Motor neuron (in vitro differentiated cells): Measurements from ENCODE around the gene HTRA2. TPM values are rescaled to one million over a fixed set of nuclear protein-coding genes. Genes with fewer than 3 reads are reported as not detected.
"Not testable (repeated sequence)": the region's sequence is repeated elsewhere in the genome, so short reads cannot be mapped to it uniquely, and the experiment has no call there.

ENCODE experiments used
- ATAC-seq, 8 experiments: fragments of 200-7000 bp; cut with Tn5 transposase; replicated peaks in 6 of 8; 2 replicates each; pipeline ENCODE4 v1.8.0; 2021; ENCODE audit warnings: mild to moderate bottlenecking in 8 of 8, moderate library complexity in 8 of 8
- H3K27ac ChIP-seq, 2 donors: fragments of 250-450 bp; sonication (Bioruptor Pico); 2 replicates each; pipeline ENCODE4 v1.9.0; 2021; ENCODE audit warnings: antibody characterized with exemption in 2 of 2, mild to moderate bottlenecking in 2 of 2, moderate library complexity in 1 of 2
- H3K4me1 ChIP-seq, 2 donors: fragments of 250-450 bp; sonication (Bioruptor Pico); replicated peaks in 1 of 2; 2 replicates each; pipeline ENCODE4 v1.6.1; 2021; ENCODE audit warnings: antibody characterized with exemption in 2 of 2, mild to moderate bottlenecking in 2 of 2, moderate library complexity in 1 of 2
- H3K4me3 ChIP-seq, 5 donors: fragments of 250-450 bp; sonication (Bioruptor Pico); 2 replicates each; pipeline ENCODE4 v1.9.0; 2021; ENCODE audit warnings: antibody characterized with exemption in 5 of 5, mild to moderate bottlenecking in 5 of 5, moderate library complexity in 4 of 5
- WGBS, 10 experiments: fragments of 450-650 bp; shearing (Covaris generic); methylation state at CpG; one replicate each; pipeline ENCODE4 v1.0.0; 2022; 5-methylcytosine and 5-hydroxymethylcytosine counted together
- in situ Hi-C, 9 experiments: fragments of 400-800 bp; cut with MboI; loops; one replicate each; pipeline ENCODE4 v1.15.0; 2021; ENCODE audit warnings: low sequenced_read_pairs in 9 of 9, low pct_unique_long_range_greater_than_20kb in 2 of 9; ENCODE audit not compliant: unreplicated experiment in 9 of 9
- total RNA-seq, 8 experiments: library from RNA; unstranded; fragments of 300-600 nt; gene quantifications; 2 replicates each; pipeline versions ENCODE4 v1.2.3 to v1.2.4, GENCODE V29; 2022

The HTRA2 gene
- 10 to 100 TPM; 30.9 to 49.4 (median 39.3) TPM for total RNA-seq

DNA sequence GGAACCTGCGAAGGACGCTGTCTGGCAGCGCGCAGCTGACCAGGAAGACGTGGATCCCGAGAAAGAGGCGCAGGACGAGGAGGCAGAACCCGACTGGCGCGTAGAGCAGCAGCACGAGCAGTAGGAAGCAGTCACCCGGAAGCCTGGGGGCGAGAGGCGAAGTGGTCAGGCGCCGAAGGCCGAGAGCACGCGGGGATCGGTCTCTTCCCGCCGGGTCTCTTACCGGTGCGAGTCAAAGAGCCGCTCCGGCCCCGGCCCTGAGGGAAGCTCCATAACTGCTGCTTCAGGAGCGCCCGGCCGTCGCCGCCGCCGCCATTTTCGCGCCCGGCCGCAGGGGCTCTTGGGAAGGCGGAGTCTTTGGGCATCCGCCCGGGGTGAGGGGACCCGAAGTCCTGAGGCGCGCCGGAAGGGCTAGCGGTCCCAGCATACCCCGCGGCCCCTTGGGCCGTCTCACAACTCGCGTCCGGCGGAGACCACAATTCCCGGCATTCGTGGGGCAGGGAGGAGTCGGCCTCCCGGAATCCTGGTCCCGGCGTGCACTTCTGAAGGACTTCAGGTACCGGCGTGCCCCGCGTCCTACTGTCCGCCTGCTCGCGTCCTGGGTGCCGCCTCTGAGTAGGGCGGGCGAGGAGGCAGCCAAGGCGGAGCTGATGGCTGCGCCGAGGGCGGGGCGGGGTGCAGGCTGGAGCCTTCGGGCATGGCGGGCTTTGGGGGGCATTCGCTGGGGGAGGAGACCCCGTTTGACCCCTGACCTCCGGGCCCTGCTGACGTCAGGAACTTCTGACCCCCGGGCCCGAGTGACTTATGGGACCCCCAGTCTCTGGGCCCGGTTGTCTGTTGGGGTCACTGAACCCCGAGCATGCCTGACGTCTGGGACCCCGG, at the start of gene HTRA2, which contains the start of gene AUP1:
Gene HTRA2, plus strand, starts transcription at position 577 of the 882 bp plus-strand sequence. Its CDS starts 74 bp downstream, at position 651.
Gene AUP1, minus strand, starts transcription at position 350 of the 882 bp plus-strand sequence. Its CDS starts 77 bp downstream, at position 273.
- Histone ChIP-seq H3K4me3 (peak within 1 kb of the TSS; percentile 69 to 96 (median 91)), H3K27ac (peak within 1 kb of the TSS; percentile 67 to 86), H3K4me1 (peaks cover 13 to 17% of the 10 kb centered on the region in 2 donors)
- in situ Hi-C loops, result no loop called here
- 0 to 2% (median 1%) methylated on average over 5 to 33 of the region's 87 CpGs; no CpG with 5 or more reads in 7 of the 10 experiments for WGBS, 10 experiments
- peak; percentile 86 to 95 (median 94) for ATAC-seq

DNA sequence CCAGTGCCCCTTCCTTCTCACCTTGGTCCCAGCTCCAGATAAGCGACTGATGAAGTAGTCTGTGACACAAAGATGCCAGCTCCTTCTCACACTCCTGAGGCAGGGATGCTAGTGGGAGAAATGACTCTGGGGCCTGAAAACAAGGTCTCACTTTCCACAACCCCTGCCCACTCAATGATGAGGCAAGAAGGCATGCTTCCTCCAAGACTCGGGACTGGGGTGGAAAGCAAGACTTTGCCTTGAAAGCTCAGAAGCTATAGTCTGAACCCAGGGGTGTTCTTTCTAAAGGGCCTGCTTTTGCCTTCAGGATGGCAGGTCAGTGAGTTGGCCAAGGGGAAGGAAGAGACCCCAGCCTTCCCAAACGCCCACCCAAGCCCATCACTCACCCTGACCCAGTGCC, 48.3 kb upstream of the HTRA2 start:
- Histone ChIP-seq H3K4me3 (peak overlapping the region; percentile 79 to 97 (median 90)), H3K27ac (no peak overlapping the region), H3K4me1 (peaks cover 8 to 16% of the 10 kb centered on the region in 2 donors)
- WGBS, 10 experiments, result 20 to 80% (median 49%) methylated on average over 1 of the region's 3 CpGs; no CpG with 5 or more reads in 6 of the 10 experiments
- in situ Hi-C loops, result loop anchor here in 3 of 9 experiments (25.0 kb wide), 1 partner anchor 106 kb away; no protein-coding TSS in a partner anchor
- no peak for ATAC-seq

DNA sequence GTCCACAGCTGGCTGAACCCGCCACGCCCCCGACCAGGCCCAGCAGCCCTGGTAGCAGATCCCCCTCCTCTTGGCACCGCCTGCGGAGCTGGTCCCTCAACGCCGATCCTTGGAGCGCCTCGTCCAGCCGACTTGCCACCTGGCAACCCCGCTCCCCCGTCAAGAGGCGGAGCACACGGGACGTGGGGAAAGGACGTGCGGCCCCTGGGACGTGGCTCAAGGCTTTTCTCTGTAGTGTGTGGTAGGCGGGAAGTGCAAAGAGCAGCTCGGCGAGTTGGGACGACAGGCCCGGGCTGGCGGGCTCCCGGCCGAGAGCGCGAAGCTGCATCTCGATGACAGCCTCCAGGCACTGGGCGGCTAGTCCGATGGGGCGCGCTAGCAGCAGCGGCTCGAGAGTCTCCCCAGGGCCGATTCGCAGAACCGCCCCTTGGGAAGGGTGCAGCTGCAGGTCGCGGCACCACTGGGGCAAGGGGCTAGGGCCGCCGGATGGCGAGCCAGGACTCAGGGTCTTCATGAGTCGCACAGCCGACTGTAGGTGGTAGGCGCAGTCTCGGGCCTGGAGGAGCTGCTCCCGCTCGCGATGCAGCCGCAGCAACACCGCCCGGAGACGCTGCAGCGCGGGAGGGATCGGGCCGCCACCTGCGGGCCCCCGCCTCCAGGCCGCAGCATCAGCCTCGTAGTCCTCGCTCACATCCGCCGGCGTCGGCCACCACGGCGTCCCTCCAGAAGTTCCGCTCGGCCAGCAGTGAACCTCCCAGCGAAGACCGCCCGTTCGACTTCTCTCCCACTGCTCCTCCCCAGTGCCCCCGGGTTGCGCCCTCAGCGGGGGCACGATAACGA, 47.6 kb upstream of the HTRA2 start:
- 0 to 3% (median 2%) methylated on average over 5 to 31 of the region's 80 CpGs; no CpG with 5 or more reads in 5 of the 10 experiments for WGBS, 10 experiments
- ATAC-seq, result peak; percentile 42 to 69 (median 50)
- peaks cover 8 to 16% of the 10 kb centered on the region in 2 donors for H3K4me1 ChIP-seq
- peak overlapping the region; percentile 91 to 93 for H3K27ac ChIP-seq
- peak overlapping the region; percentile 79 to 97 (median 90) for H3K4me3 ChIP-seq
- in situ Hi-C loops, result loop anchor here in 3 of 9 experiments (25.0 kb wide), 1 partner anchor 105 kb away; no protein-coding TSS in a partner anchor

DNA sequence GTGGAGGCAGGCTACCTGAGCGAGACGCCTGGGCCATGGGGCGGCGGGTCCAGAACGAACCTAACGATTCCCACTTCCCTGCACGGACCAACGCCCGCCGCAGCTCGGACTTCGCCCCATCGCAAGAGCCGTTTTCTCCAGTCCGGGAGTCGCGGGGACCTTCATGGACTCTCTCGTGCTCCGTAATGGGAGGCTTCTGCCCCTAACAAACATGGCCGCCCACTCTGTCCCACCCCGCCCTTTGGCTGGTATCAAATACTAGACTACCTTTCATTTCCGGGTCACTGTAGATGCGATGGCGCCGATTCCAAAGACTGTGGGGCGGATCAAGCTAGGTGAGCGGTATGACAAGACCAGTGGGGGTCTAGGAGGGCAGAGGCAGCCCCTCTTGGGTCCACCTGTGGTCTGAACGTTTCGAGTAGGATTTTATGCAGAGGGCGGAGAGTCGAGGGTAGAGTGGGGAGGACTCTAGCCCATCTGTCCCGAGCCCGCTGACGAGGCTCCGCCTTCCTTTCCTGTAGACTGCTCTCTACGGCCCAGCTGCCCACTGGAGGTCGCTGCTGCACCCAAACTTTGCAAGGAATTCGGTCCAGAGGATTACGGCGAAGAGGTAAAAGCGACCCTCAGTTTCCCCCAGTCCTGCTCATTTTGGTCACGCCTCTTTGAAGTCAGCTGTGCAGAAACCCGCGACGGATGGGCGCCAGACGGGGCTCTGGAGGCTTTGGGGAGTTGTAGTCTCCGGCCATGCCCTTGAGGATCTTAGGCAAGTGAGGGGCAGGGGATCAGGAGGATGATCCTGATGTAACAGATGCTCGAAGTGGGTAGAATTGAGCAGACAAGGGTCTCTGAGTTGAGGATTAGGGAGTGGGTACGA, 46.7 kb upstream of the HTRA2 start, which contains the start of the genes CCDC142 and TTC31:
Gene CCDC142, minus strand, starts transcription at position 198 of the 874 bp plus-strand sequence. Its CDS starts 161 bp downstream, at position 37.
Gene TTC31, plus strand, starts transcription at position 281 of the 874 bp plus-strand sequence. Its CDS starts 15 bp downstream, at position 296.
- 0 to 60% (median 1%) methylated on average over 1 to 31 of the region's 50 CpGs; no CpG with 5 or more reads in 3 of the 10 experiments for WGBS, 10 experiments
- in situ Hi-C loops, result loop anchor here in 3 of 9 experiments (25.0 kb wide), 1 partner anchor 104 kb away; no protein-coding TSS in a partner anchor
- peak; percentile 92 to 94 (median 92) for ATAC-seq
- peaks cover 8 to 16% of the 10 kb centered on the region in 2 donors for H3K4me1 ChIP-seq
- peak within 1 kb of the TSS; percentile 91 to 93 for H3K27ac ChIP-seq
- H3K4me3 ChIP-seq, result peak within 1 kb of the TSS; percentile 79 to 97 (median 90)

DNA sequence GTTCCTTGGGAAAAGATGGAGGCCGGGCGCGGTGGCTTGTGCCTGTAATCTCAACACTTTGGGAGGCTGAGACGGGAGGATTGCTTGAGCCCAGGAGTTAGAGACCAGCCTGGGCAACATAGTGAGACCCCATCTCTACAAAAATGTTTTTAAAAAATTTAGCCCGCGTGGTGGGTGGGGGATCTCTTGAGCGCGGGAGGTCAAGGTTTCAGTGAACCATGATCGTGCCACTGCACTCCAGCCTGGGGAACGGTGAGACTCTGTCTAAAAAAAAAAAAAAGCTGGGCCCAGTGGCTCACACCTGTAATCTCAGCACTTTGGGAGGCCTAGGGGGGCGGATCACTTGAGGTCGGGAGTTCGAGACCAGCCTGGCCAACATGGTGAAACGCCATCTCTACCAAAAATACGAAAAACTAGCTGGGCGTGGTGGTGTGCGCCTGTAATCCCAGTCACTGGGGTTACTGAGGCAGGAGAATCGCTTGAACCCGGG, 46.0 kb upstream of the HTRA2 start:
- H3K4me3 ChIP-seq, result peak overlapping the region; percentile 79 to 97 (median 90)
- peaks cover 8 to 16% of the 10 kb centered on the region in 2 donors for H3K4me1 ChIP-seq
- WGBS, 10 experiments, result 40 to 100% (median 81%) methylated on average over 1 to 17 of the region's 19 CpGs; no CpG with 5 or more reads in 3 of the 10 experiments
- in situ Hi-C loops, result loop anchor here in 3 of 9 experiments (25.0 kb wide), 1 partner anchor 104 kb away; no protein-coding TSS in a partner anchor
- ATAC-seq, H3K27ac ChIP-seq: not testable (repeated sequence)

DNA sequence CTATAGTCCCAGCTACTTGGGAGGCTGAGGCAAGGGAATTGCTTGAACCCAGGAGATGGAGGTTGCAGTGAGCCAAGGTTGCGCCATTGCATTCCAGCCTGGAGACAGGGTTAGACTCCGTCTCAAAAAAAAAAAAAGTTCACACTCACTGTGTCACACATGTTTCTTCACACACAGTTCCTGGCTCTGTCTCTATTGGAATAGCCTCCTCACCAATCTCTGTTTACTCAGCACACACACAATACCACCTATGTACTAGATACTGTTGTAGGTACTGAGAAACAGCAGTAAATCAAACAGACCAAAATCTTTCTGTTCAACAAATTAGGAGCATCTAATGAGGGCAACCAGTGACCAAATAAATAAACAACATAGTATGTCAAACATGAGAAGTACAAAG, 43.6 kb upstream of the HTRA2 start:
- Histone ChIP-seq H3K4me3 (no peak overlapping the region), H3K27ac (no peak overlapping the region), H3K4me1 (peaks cover 5% of the 10 kb centered on the region in 2 donors)
- ATAC-seq, result no peak
- in situ Hi-C loops, result loop anchor here in 3 of 9 experiments (25.0 kb wide), 1 partner anchor 101 kb away; no protein-coding TSS in a partner anchor
- WGBS, 10 experiments, result 94 to 100% (median 100%) methylated on average over 1 to 2 of the region's 2 CpGs; no CpG with 5 or more reads in 6 of the 10 experiments

DNA sequence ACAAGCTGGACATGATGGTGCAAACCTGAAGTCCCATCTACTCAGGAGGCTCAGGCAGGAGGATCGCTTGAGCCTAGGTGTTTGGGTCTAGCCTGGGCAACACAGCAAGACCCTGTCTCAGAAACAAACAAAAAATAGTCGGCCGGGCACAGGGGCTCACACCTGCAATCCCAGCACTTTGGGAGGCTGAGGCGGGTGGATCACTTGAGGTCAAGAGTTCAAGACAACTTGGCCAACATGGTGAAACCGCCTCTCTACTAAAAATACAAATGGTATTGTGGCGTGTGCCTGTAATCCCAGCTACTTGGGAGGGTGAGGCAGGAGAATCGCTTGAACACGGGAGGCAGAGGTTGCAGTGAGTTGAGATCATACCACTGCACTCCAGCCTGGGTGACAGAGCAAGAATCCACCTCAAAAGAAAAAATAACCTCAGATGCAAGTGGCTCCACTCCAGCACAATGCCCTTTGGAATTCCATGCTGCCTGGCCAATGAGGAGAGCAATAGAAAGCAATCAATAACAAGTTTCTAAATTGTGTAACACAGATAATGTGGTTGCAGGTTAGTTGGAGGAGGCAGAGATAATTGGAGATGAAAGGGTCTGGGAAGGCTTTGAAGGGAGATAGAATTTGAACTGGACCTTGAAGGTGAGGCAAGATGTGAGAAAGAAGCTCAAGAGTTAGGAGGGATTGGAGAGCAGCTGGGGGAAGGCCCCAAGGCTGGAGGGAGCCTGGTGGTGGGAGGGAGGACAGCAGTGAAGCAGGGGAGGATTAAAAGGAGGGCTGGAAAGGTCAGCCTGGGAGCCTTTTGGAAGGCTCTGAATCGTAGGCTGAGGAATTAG, 40.9 kb upstream of the HTRA2 start:
- in situ Hi-C loops, result loop anchor here in 3 of 9 experiments (25.0 kb wide), 1 partner anchor 98 kb away; no protein-coding TSS in a partner anchor
- Histone ChIP-seq H3K27ac (no peak overlapping the region), H3K4me1 (no peaks in the 10 kb centered on the region), H3K4me3 (no peak overlapping the region)
- ATAC-seq, result no peak
- 81 to 100% (median 90%) methylated on average over 1 to 8 of the region's 9 CpGs; no CpG with 5 or more reads in 5 of the 10 experiments for WGBS, 10 experiments

DNA sequence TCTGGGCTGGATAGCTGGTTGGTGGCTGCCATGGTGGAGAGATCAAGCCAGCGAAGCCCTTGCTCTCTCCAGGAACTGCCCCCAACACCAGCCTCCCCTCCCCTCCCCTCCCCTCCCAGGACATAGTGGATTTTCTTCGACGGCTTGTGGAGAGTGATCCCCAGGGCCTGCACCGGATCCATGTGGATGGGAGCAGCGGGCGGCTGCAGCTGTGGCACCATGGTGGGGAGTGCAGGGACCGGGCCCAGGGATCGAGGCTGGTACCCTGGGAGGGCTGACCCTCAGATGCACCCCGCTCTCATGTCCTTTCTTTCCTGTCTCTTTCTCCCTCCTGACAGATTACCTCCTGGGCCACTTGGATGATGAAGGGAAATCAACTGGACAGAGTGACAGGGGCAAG, 39.8 kb upstream of the HTRA2 start:
- ATAC-seq, result no peak
- 83 to 100% (median 100%) methylated on average over 1 to 5 of the region's 9 CpGs; no CpG with 5 or more reads in 7 of the 10 experiments for WGBS, 10 experiments
- no peak overlapping the region for H3K27ac ChIP-seq
- in situ Hi-C loops, result loop anchor here in 3 of 9 experiments (25.0 kb wide), 1 partner anchor 97 kb away; no protein-coding TSS in a partner anchor
- no peak overlapping the region for H3K4me3 ChIP-seq
- H3K4me1 ChIP-seq, result no peaks in the 10 kb centered on the region

DNA sequence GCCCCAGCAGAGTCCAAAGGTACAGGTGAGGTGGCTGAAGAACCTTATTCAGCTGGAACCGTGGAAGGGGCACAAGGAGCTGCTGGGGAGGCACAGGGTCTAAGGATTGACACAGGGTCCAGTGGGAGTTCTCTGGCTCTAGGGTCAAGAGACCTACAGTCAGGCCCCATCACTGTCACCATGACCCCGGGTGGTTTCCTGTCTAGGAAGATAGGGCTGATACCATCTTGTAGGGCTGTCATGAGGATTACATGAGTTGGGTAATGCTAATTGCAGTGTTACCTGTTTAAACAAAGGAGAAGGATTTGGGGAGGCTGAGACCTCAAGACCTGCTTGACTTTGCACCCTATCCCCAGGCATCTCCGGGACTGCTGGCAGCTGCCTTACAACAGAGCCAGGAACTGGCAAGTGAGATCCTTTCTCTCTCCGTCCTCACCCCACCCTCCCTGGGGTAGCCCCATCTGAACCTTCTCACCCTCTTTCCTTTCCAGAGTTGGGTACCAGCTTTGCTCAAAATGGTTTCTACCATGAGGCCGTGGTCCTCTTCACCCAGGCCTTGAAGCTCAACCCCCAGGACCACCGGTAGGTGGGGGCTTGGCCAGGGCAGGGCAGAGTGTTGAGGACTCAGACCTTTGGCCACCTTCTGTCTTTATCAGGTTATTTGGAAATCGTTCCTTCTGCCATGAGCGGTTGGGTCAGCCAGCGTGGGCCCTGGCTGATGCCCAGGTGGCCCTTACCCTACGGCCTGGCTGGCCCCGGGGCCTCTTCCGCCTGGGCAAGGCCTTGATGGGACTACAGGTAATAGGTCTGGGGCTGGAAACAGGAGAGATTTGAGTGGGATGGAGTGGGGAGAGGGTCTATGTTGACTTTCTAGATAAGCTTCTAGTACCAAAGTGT, 37.8 kb upstream of the HTRA2 start:
- in situ Hi-C loops, result loop anchor here in 3 of 9 experiments (25.0 kb wide), 1 partner anchor 95 kb away; no protein-coding TSS in a partner anchor
- no peaks in the 10 kb centered on the region for H3K4me1 ChIP-seq
- WGBS, 10 experiments, result 83 to 100% (median 90%) methylated on average over 1 to 6 of the region's 12 CpGs; no CpG with 5 or more reads in 5 of the 10 experiments
- no peak overlapping the region for H3K4me3 ChIP-seq
- H3K27ac ChIP-seq, result no peak overlapping the region
- ATAC-seq, result no peak

DNA sequence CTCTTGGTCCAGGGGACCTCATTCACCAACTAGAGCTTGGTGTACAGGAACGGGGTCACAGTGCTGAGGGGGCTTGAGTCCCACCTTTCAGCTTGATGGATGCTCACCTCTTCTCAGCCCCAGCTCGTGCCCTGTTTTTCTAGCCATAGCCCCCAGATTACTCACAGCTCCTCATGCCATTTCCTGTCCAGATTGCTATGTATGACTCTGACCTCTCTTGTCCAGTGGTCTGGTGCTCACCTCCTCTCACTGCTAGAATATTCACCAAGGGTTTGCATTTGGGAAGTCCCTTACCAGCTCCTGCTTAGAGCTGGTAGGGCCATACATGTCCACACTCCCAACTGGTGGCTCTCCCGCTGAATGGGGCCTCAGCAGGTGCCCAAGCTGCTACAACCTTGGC, 36.2 kb upstream of the HTRA2 start:
- no peak overlapping the region for H3K4me3 ChIP-seq
- peaks cover 6 to 10% of the 10 kb centered on the region in 2 donors for H3K4me1 ChIP-seq
- 68 to 100% (median 86%) methylated on average over 2 of the region's 3 CpGs; no CpG with 5 or more reads in 7 of the 10 experiments for WGBS, 10 experiments
- in situ Hi-C loops, result loop anchor here in 3 of 9 experiments (25.0 kb wide), 1 partner anchor 94 kb away; no protein-coding TSS in a partner anchor
- no peak for ATAC-seq
- H3K27ac ChIP-seq, result no peak overlapping the region
